ENCODE data around the gene TGM3.

GRCh38 chr20:2287504-2287903 is 8.3 kb upstream of the TGM3 start:
- no peak for TF ChIP-seq CTCF (IDR thresholded peaks at IDR 0.05; ENCODE audit: insufficient read depth, low read length)
- no peak for TF ChIP-seq SPI1 (IDR thresholded peaks at IDR 0.05; ENCODE audit: borderline replicate concordance, low read depth)
- no peak for TF ChIP-seq POLR2AphosphoS5 (IDR thresholded peaks at IDR 0.05; ENCODE audit: low read depth)
